GM12801 (cell line): ENCODE results near the gene SFMBT2.

Experiments used
- CTCF ChIP-seq: IDR thresholded peaks from one replicate; pipeline ENCODE4 v1.5.1; 2011; ENCODE audit warnings: control low read depth; ENCODE audit not compliant: insufficient read length; ENCODE audit errors: extremely low read depth

The SFMBT2 gene

GRCh38 chr10:7444551-7445121 is 33.8 kb upstream of the SFMBT2 start:
- TF ChIP-seq CTCF, result no peak

- no peak for TF ChIP-seq CTCF
Measured at GRCh38 chr10:7443036-7443435, 32.2 kb upstream of the SFMBT2 start.

GRCh38 chr10:7441403-7442147 is 30.7 kb upstream of the SFMBT2 start:
- TF ChIP-seq CTCF, result no peak

- TF ChIP-seq CTCF, result no peak
Measured at GRCh38 chr10:7439696-7440095, 28.9 kb upstream of the SFMBT2 start.

GRCh38 chr10:7438196-7438986 is 27.6 kb upstream of the SFMBT2 start:
- TF ChIP-seq CTCF, result no peak

GRCh38 chr10:7436490-7437100 is 25.8 kb upstream of the SFMBT2 start:
- TF ChIP-seq CTCF, result no peak

- no peak for TF ChIP-seq CTCF
Measured at GRCh38 chr10:7435674-7436073, 24.8 kb upstream of the SFMBT2 start.
